ENCODE results near the gene CCNE1.
A peak's percentile ranks its signal among the peaks of the same experiment; 100 is the strongest.

CCNE1 gene

GRCh38 chr19:29773141-29773540 is 38.6 kb upstream of the CCNE1 start:
- H3K36me3 ChIP-seq, result no peaks in the 10 kb centered on the region
- no peak overlapping the region for H3K27ac ChIP-seq
- H3K27me3 ChIP-seq (ENCODE audit: insufficient read depth, low read depth, severe bottlenecking), result no peaks in the 10 kb centered on the region
- H3K9me3 ChIP-seq (ENCODE audit: severe bottlenecking), result no peaks in the 10 kb centered on the region
- DNase-seq, result no peak
- TF ChIP-seq CTCF (IDR thresholded peaks at IDR 0.05; ENCODE audit: low read depth, low read length), result no peak
- H3K4me3 ChIP-seq (ENCODE audit: low read depth, low read length), result no peak overlapping the region

- Histone ChIP-seq H3K9me3 (ENCODE audit: severe bottlenecking) (no peaks in the 10 kb centered on the region), H3K27me3 (ENCODE audit: insufficient read depth, low read depth, severe bottlenecking) (no peaks in the 10 kb centered on the region), H3K27ac (no peak overlapping the region), H3K4me3 (ENCODE audit: low read depth, low read length) (no peak overlapping the region), H3K36me3 (no peaks in the 10 kb centered on the region)
- TF ChIP-seq CTCF (IDR thresholded peaks at IDR 0.05; ENCODE audit: low read depth, low read length), result no peak
- no peak for DNase-seq
Observed at GRCh38 chr19:29774126-29774525, 37.7 kb upstream of the CCNE1 start.

- TF ChIP-seq CTCF (IDR thresholded peaks at IDR 0.05; ENCODE audit: low read depth, low read length), result no peak
- H3K27ac ChIP-seq, result no peak overlapping the region
- no peaks in the 10 kb centered on the region for H3K9me3 ChIP-seq (ENCODE audit: severe bottlenecking)
- no peak overlapping the region for H3K4me3 ChIP-seq (ENCODE audit: low read depth, low read length)
- DNase-seq, result no peak
- no peaks in the 10 kb centered on the region for H3K27me3 ChIP-seq (ENCODE audit: insufficient read depth, low read depth, severe bottlenecking)
- no peaks in the 10 kb centered on the region for H3K36me3 ChIP-seq
Observed at GRCh38 chr19:29777781-29778309, 33.9 kb upstream of the CCNE1 start.

GRCh38 chr19:29779921-29780320 is 31.9 kb upstream of the CCNE1 start:
- TF ChIP-seq CTCF (IDR thresholded peaks at IDR 0.05; ENCODE audit: low read depth, low read length), result peak; percentile 45

GRCh38 chr19:29781386-29782259 is 30.2 kb upstream of the CCNE1 start:
- no peak overlapping the region for H3K27ac ChIP-seq
- no peaks in the 10 kb centered on the region for H3K9me3 ChIP-seq (ENCODE audit: severe bottlenecking)
- no peaks in the 10 kb centered on the region for H3K36me3 ChIP-seq
- H3K4me3 ChIP-seq (ENCODE audit: low read depth, low read length), result no peak overlapping the region
- H3K27me3 ChIP-seq (ENCODE audit: insufficient read depth, low read depth, severe bottlenecking), result no peaks in the 10 kb centered on the region
- no peak for TF ChIP-seq CTCF (IDR thresholded peaks at IDR 0.05; ENCODE audit: low read depth, low read length)
- DNase-seq, result no peak

More at GRCh38 chr19:29779921-29780320, 31.9 kb upstream of the CCNE1 start:
- Histone ChIP-seq H3K27me3 (ENCODE audit: insufficient read depth, low read depth, severe bottlenecking) (no peaks in the 10 kb centered on the region), H3K36me3 (no peaks in the 10 kb centered on the region), H3K4me3 (ENCODE audit: low read depth, low read length) (no peak overlapping the region), H3K27ac (no peak overlapping the region), H3K9me3 (ENCODE audit: severe bottlenecking) (no peaks in the 10 kb centered on the region)
- no peak for DNase-seq

All from WERI-Rb-1 (cell line).